Measurements from ENCODE around the gene FLT3LG. TPM values are rescaled to one million over a fixed set of nuclear protein-coding genes. Genes with fewer than 3 reads are reported as not detected.

Gene FLT3LG
- total and polyA plus RNA-seq, 9 of the 15 experiments (the other 6 are each of a cell fraction or from before 2014, with no cell fraction given) = 0.31 to 6.4 (median 1.1) TPM

GRCh38 chr19:49453013-49453756, 20.8 kb upstream of the FLT3LG start, which contains the start of gene ALDH16A1 (continued):
- TF ChIP-seq RBFOX2 (IDR thresholded peaks at IDR 0.05; ENCODE audit: low read depth, low read length) (peak; percentile 97), HBP1 (CRISPR knock-in tag; IDR thresholded peaks at IDR 0.05) (no peak; the same call in 1 of the 2 replicates), CSDE1 (IDR thresholded peaks at IDR 0.05) (no peak), PHF8 (IDR thresholded peaks at IDR 0.05; ENCODE audit: borderline replicate concordance, low read length) (peak; percentile 89), JUND (IDR thresholded peaks at IDR 0.05; ENCODE audit: borderline replicate concordance, low read depth, low read length) (peak; percentile 14; the same call in 1 of the 2 replicates), JUND (tag; IDR thresholded peaks at IDR 0.05; ENCODE audit: borderline replicate concordance, low read depth, low read length) (no peak; the same call in 2 of the 3 replicates), MAFF (IDR thresholded peaks at IDR 0.05; ENCODE audit: low read length) (no peak), ZNF316 (IDR thresholded peaks at IDR 0.05) (no peak), FOSL1 (tag; conservative IDR thresholded peaks at IDR 0.05) (no peak), ZNF655 (CRISPR knock-in tag; IDR thresholded peaks at IDR 0.05) (no peak), ARID4B (CRISPR knock-in tag; IDR thresholded peaks at IDR 0.05) (no peak; the same call in 1 of the 2 replicates), HDAC6 (IDR thresholded peaks at IDR 0.05; ENCODE audit: low read depth, low read length) (no peak), HDAC2 (IDR thresholded peaks at IDR 0.05) (no peak; the same call in 1 of the 2 replicates), NUFIP1 (IDR thresholded peaks at IDR 0.05; ENCODE audit: partially characterized antibody) (no peak), ZNF507 (tag; conservative IDR thresholded peaks at IDR 0.05) (no peak), HES1 (IDR thresholded peaks at IDR 0.05; ENCODE audit: low read depth) (no peak), SFPQ (IDR thresholded peaks at IDR 0.05; ENCODE audit: low read depth, low read length) (no peak), C11orf30 (IDR thresholded peaks at IDR 0.05; ENCODE audit: low read depth) (peak; percentile 70), ZNF668 (CRISPR knock-in tag; IDR thresholded peaks at IDR 0.05) (no peak)
